Small intestine (tissue), 7 donors: ENCODE measurements around the gene GCAT. TPM values are rescaled to one million over a fixed set of nuclear protein-coding genes. Genes with fewer than 3 reads are reported as not detected.

Experiments used
- DNase-seq, 2 donors: peaks; one replicate each; pipeline versions ENCODE4 v3.0.0 to v3.0.0-alpha.2; 2013
- FAIRE-seq: peaks from 2 replicates; lab custom pipeline; 2012; peaks lifted over from hg19 to GRCh38; lab: Jason Lieb, UNC
- H3K27ac ChIP-seq, 3 donors: one replicate each; pipeline ENCODE4 v1.5.1; 2013; ENCODE audit warnings: low read length in 2 of 3, mild to moderate bottlenecking in 2 of 3, control low read depth in 1 of 3, inconsistent platforms in 1 of 3, low read depth in 1 of 3, moderate library complexity in 1 of 3
- H3K27me3 ChIP-seq, 3 donors: one replicate each; pipeline ENCODE4 v1.6.1; 2013; ENCODE audit warnings: low read length in 3 of 3, inconsistent platforms in 1 of 3; ENCODE audit not compliant: control insufficient read depth in 3 of 3, insufficient read depth in 3 of 3
- H3K36me3 ChIP-seq, 3 donors: one replicate each; pipeline ENCODE4 v1.6.1; 2013; ENCODE audit warnings: low read length in 3 of 3, inconsistent platforms in 1 of 3, low read depth in 1 of 3, mild to moderate bottlenecking in 1 of 3, moderate library complexity in 1 of 3; ENCODE audit not compliant: control insufficient read depth in 3 of 3, insufficient read depth in 2 of 3
- H3K4me1 ChIP-seq, 3 donors: one replicate each; pipeline ENCODE4 v1.6.1; 2013; ENCODE audit warnings: low read length in 2 of 3, inconsistent platforms in 1 of 3, low read depth in 1 of 3, mild to moderate bottlenecking in 1 of 3, moderate library complexity in 1 of 3; ENCODE audit not compliant: control insufficient read depth in 3 of 3, insufficient read depth in 2 of 3
- H3K4me3 ChIP-seq, 3 donors: one replicate each; pipeline ENCODE4 v1.5.1; 2013; ENCODE audit warnings: low read length in 3 of 3, control low read depth in 1 of 3, inconsistent platforms in 1 of 3, low read depth in 1 of 3, mild to moderate bottlenecking in 1 of 3, moderate library complexity in 1 of 3
- H3K9me3 ChIP-seq, 2 donors: one replicate each; pipeline ENCODE4 v1.6.1; 2013; ENCODE audit warnings: low read depth in 1 of 2, low read length in 1 of 2; ENCODE audit not compliant: control insufficient read depth in 2 of 2, insufficient read depth in 1 of 2
- WGBS, 3 donors: extraction: QIAGEN DNeasy Blood & Tissue Kit; methylation state at CpG; one replicate each; pipeline ENCODE4 v1.1.7; 2013; 5-methylcytosine and 5-hydroxymethylcytosine counted together
- polyA plus RNA-seq, 4 donors: library from polyadenylated mRNA; stranded (reverse) in 3 of 4; unstranded in 1 of 4; fragments of 200-250 nt in 3 of 4; fragments of 120-200 nt in 1 of 4; gene quantifications; one replicate each; pipeline versions ENCODE4 v1.2.1 to v1.2.3, GENCODE V29; 2013
- donor health status: healthy with polysubstance abuse.
- donor health status: control.
- donor health status: control.
- donor health status: Bipolar disorder and iron deficiency.
- donor health status: healthy.

The GCAT gene
- polyA plus RNA-seq, 4 donors, result 2.9 to 12.3 (median 8.9) TPM

GRCh38 chr22:37848587-37849088, 40.9 kb downstream of the GCAT start:
- peak in 1 of 2 donors; percentile 68 for DNase-seq
- Histone ChIP-seq H3K27me3 (no peaks in the 10 kb centered on the region), H3K36me3 (peaks cover 3 to 21% (median 7%) of the 10 kb centered on the region in 3 donors), H3K27ac (peak overlapping the region; percentile 87 to 89 (median 88)), H3K4me3 (peak overlapping the region; percentile 40 to 95 (median 75)), H3K9me3 (peaks cover 0 to 4% of the 10 kb centered on the region in 2 donors), H3K4me1 (peaks cover 0 to 11% (median 2%) of the 10 kb centered on the region in 3 donors)
- 18 to 38% (median 34%) methylated on average over 27 of the region's 27 CpGs for WGBS, 3 donors
- no peak for FAIRE-seq

DNA sequence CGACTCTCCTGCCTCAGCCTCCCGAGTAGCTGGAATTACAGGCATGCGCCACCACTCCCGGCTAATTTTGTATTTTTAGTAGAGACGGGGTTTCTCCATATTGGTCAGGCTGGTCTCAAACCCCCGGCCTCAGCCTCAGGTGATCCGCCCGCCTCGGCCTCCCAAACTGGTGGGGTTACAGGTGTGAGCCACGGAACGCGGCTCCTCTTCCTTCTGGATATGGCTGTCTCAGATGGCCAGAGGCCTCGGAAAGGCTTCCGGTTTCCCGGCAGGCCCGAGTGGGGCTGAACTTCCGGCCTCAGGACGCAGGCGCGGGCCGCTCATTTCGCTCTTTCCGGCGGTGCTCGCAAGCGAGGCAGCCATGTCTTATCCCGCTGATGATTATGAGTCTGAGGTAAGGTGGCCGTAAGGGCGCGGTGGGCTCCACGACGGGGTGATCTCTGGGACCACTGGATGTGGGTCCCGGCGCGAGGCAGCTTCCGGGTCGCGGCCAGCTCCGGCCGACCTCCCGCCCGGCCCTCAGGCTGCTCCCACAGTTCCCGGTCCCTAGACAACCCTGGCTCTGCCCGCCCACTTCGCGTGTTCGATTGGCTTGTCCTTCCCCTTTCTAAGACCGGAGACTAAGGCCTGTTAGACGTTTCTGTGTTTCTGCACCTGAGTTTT, 41.5 kb downstream of the GCAT start, which contains the start of gene EIF3L:
EIF3L (plus strand) TSS at position 331 of the 663 bp plus-strand sequence; CDS start at position 362, 31 bp downstream.
- Histone ChIP-seq H3K4me1 (peaks cover 0 to 11% (median 2%) of the 10 kb centered on the region in 3 donors), H3K27me3 (no peaks in the 10 kb centered on the region), H3K27ac (peak within 1 kb of the TSS; percentile 87 to 89 (median 88)), H3K36me3 (peaks cover 3 to 22% (median 7%) of the 10 kb centered on the region in 3 donors), H3K4me3 (peak within 1 kb of the TSS; percentile 58 to 95 (median 75)), H3K9me3 (peaks cover 0 to 4% of the 10 kb centered on the region in 2 donors)
- FAIRE-seq (no peak), DNase-seq (peak; percentile 91 to 97)
- WGBS, 3 donors, result 0 to 1% (median 1%) methylated on average over 43 to 49 of the region's 49 CpGs

DNA sequence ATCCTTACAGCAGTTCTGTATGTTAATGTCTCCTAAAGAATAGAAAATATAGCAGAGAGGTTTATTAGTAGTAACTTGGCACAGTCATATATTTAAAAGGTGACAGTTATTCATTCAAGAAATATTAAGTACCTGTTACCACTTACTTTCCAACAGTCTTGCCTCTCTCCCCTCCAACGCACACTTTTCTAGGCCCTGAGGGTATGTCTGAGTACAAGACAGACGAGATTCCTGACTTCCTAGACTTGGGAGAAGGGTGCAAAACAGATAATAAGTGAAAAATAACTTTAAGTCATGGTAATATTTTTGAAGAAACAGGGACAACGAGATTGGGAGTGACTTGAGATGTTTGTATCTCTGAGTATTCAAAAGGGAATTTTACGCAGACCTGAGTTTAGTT, 43.1 kb downstream of the GCAT start:
- WGBS, 3 donors, result 76 to 84% (median 84%) methylated on average over 4 of the region's 4 CpGs
- FAIRE-seq (no peak), DNase-seq (no peak)
- peaks cover 0 to 11% (median 2%) of the 10 kb centered on the region in 3 donors for H3K4me1 ChIP-seq
- H3K36me3 ChIP-seq, result peaks cover 3 to 33% (median 7%) of the 10 kb centered on the region in 3 donors
- H3K4me3 ChIP-seq, result no peak overlapping the region
- no peaks in the 10 kb centered on the region for H3K9me3 ChIP-seq
- no peaks in the 10 kb centered on the region for H3K27me3 ChIP-seq
- H3K27ac ChIP-seq, result no peak overlapping the region

- Histone ChIP-seq H3K9me3 (no peaks in the 10 kb centered on the region), H3K4me1 (peaks cover 0 to 11% (median 2%) of the 10 kb centered on the region in 3 donors), H3K27ac (no peak overlapping the region), H3K36me3 (peaks cover 3 to 48% (median 10%) of the 10 kb centered on the region in 3 donors), H3K27me3 (no peaks in the 10 kb centered on the region), H3K4me3 (no peak overlapping the region)
- FAIRE-seq (no peak), DNase-seq (no peak)
- 65 to 80% (median 76%) methylated on average over 5 of the region's 5 CpGs for WGBS, 3 donors
Observed at GRCh38 chr22:37852418-37852817, 44.7 kb downstream of the GCAT start.

DNA sequence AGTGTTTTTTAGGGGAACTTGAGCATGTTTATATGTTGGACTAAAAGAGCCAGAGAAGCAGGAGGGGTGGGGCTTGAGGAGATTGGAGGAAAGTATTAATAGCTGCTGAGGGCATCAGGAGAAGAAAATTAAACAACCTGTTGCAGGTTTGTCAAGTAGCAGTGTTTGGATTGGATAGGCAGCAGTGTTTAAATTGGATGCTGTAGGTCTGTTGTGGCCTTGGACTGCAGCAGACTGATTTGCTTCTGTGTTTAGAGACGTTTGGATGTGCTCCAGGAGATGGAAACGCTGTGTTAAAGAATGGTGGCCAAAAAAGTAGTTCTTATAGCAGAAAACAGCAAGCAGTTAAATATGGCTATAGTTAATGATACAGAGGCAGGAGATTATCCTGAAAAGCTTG, 47.2 kb downstream of the GCAT start:
- no peak for DNase-seq
- Histone ChIP-seq H3K9me3 (no peaks in the 10 kb centered on the region), H3K4me3 (no peak overlapping the region), H3K36me3 (peaks cover 9 to 57% (median 14%) of the 10 kb centered on the region in 3 donors), H3K27me3 (no peaks in the 10 kb centered on the region), H3K4me1 (peaks cover 0 to 4% (median under 1%) of the 10 kb centered on the region in 3 donors), H3K27ac (no peak overlapping the region)
- 46 to 56% (median 55%) methylated on average over 2 of the region's 2 CpGs for WGBS, 3 donors
- no peak for FAIRE-seq

- Histone ChIP-seq H3K36me3 (peaks cover 9 to 60% (median 14%) of the 10 kb centered on the region in 3 donors), H3K9me3 (no peaks in the 10 kb centered on the region), H3K27me3 (no peaks in the 10 kb centered on the region), H3K27ac (no peak overlapping the region), H3K4me3 (no peak overlapping the region), H3K4me1 (no peaks in the 10 kb centered on the region)
- FAIRE-seq (no peak), DNase-seq (no peak)
- WGBS, 3 donors, result 91 to 95% (median 93%) methylated on average over 2 of the region's 2 CpGs
Observed at GRCh38 chr22:37855462-37855861, 47.7 kb downstream of the GCAT start.

GRCh38 chr22:37860796-37861421, 53.2 kb downstream of the GCAT start:
- WGBS, 3 donors, result 47 to 66% (median 55%) methylated on average over 7 of the region's 7 CpGs
- Histone ChIP-seq H3K4me1 (peaks cover 0 to 3% (median 0%) of the 10 kb centered on the region in 3 donors), H3K4me3 (no peak overlapping the region), H3K27ac (no peak overlapping the region), H3K27me3 (no peaks in the 10 kb centered on the region), H3K9me3 (no peaks in the 10 kb centered on the region), H3K36me3 (peaks cover 16 to 73% (median 19%) of the 10 kb centered on the region in 3 donors)
- DNase-seq (peak in 1 of 2 donors; percentile 10), FAIRE-seq (no peak)

GRCh38 chr22:37862570-37863325, 55.0 kb downstream of the GCAT start:
- Histone ChIP-seq H3K36me3 (peaks cover 14 to 66% (median 22%) of the 10 kb centered on the region in 3 donors), H3K4me1 (peaks cover 0 to 3% (median 0%) of the 10 kb centered on the region in 3 donors), H3K27ac (no peak overlapping the region), H3K4me3 (no peak overlapping the region), H3K27me3 (no peaks in the 10 kb centered on the region), H3K9me3 (no peaks in the 10 kb centered on the region)
- WGBS, 3 donors, result 59 to 81% (median 60%) methylated on average over 7 of the region's 7 CpGs
- FAIRE-seq (no peak), DNase-seq (peak in 1 of 2 donors; percentile 17)
